ENCODE data around the gene GXYLT1.

Gene GXYLT1

DNA sequence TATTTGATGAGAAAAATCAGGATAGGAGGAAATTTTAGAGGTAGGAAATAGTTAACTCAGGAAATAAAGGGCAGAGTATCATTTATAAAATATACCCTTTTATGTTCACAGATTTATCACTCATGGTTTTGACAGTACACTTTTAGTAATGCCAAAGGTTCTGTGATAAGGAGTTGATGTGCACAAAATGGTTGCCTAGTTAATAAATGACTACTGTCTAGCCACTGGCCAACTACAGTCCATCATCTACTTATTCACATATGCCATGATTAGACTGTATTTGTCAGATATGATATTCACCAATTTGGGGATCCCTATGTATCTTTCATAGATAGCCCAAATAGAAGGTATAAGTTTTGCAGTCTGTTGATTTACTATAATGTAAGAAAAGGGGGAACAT lies 19.2 kb upstream of the GXYLT1 start:
- TF ChIP-seq FOXP2 (optimal IDR thresholded peaks at IDR 0.05; ENCODE audit: borderline replicate concordance, extremely low read depth, extremely low read length, insufficient read depth), result no peak
- TF ChIP-seq TAF1 (IDR thresholded peaks at IDR 0.05; ENCODE audit: borderline replicate concordance, insufficient read depth, low read length), result no peak
- TF ChIP-seq SIN3A (IDR thresholded peaks at IDR 0.05; ENCODE audit: borderline replicate concordance, insufficient read depth, low read length), result no peak
- no peak for TF ChIP-seq POLR2AphosphoS5 (IDR thresholded peaks at IDR 0.05; ENCODE audit: low read depth, low read length)
- TF ChIP-seq, protein P1, sequence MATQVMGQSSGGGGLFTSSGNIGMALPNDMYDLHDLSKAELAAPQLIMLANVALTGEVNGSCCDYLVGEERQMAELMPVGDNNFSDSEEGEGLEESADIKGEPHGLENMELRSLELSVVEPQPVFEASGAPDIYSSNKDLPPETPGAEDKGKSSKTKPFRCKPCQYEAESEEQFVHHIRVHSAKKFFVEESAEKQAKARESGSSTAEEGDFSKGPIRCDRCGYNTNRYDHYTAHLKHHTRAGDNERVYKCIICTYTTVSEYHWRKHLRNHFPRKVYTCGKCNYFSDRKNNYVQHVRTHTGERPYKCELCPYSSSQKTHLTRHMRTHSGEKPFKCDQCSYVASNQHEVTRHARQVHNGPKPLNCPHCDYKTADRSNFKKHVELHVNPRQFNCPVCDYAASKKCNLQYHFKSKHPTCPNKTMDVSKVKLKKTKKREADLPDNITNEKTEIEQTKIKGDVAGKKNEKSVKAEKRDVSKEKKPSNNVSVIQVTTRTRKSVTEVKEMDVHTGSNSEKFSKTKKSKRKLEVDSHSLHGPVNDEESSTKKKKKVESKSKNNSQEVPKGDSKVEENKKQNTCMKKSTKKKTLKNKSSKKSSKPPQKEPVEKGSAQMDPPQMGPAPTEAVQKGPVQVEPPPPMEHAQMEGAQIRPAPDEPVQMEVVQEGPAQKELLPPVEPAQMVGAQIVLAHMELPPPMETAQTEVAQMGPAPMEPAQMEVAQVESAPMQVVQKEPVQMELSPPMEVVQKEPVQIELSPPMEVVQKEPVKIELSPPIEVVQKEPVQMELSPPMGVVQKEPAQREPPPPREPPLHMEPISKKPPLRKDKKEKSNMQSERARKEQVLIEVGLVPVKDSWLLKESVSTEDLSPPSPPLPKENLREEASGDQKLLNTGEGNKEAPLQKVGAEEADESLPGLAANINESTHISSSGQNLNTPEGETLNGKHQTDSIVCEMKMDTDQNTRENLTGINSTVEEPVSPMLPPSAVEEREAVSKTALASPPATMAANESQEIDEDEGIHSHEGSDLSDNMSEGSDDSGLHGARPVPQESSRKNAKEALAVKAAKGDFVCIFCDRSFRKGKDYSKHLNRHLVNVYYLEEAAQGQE (IDR thresholded peaks at IDR 0.05; ENCODE audit: insufficient read depth in 1 of 2, low read depth in 2 of 2, low read length in 2 of 2), result no peak

DNA sequence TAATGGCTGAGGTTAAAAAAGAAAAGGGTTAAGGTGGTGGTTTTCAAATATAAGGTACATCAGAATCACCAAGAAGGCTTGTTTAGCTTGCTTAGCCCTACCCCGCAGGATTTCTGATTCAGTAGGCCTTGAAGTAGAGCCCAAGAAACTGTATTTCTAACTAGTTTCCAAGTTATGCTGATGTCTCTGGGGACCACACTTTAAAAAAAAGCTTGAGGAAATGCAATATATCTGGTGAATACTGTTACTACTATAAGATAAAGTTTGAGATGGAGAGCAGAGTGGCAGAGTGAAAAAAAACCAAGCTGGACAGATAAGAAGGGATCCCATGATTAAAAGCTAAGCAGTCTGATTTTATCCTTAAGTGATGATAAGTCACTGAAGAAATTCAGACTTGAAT lies 18.3 kb upstream of the GXYLT1 start:
- no peak for TF ChIP-seq POLR2AphosphoS5 (IDR thresholded peaks at IDR 0.05; ENCODE audit: low read depth, low read length)
- TF ChIP-seq, protein P1 (IDR thresholded peaks at IDR 0.05; ENCODE audit: insufficient read depth in 1 of 2, low read depth in 2 of 2, low read length in 2 of 2), result no peak
- no peak for TF ChIP-seq FOXP2 (optimal IDR thresholded peaks at IDR 0.05; ENCODE audit: borderline replicate concordance, extremely low read depth, extremely low read length, insufficient read depth)
- TF ChIP-seq SIN3A (IDR thresholded peaks at IDR 0.05; ENCODE audit: borderline replicate concordance, insufficient read depth, low read length), result no peak
- TF ChIP-seq TAF1 (IDR thresholded peaks at IDR 0.05; ENCODE audit: borderline replicate concordance, insufficient read depth, low read length), result no peak

DNA sequence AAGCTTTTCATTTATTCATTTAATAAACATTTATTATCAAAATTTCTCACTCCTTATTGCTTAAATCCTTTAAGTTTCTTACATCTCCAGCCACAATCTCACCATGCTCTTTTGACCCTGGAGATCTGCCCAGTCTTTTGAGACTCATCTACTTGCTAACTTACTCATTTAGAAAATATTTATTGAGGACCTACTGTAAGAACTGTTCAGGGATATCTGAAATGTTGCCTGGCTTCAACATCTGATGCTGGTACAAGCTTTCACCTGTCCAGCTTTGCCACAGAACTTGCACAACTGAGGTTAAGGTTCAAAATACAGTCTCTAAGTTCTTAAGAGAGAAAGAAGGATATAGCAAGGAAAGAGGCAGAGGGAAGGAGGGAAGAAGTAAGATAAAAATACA lies 17.5 kb upstream of the GXYLT1 start:
- TF ChIP-seq TAF1 (IDR thresholded peaks at IDR 0.05; ENCODE audit: borderline replicate concordance, insufficient read depth, low read length), result no peak
- no peak for TF ChIP-seq SIN3A (IDR thresholded peaks at IDR 0.05; ENCODE audit: borderline replicate concordance, insufficient read depth, low read length)
- TF ChIP-seq POLR2AphosphoS5 (IDR thresholded peaks at IDR 0.05; ENCODE audit: low read depth, low read length), result no peak
- TF ChIP-seq, protein P1 (IDR thresholded peaks at IDR 0.05; ENCODE audit: insufficient read depth in 1 of 2, low read depth in 2 of 2, low read length in 2 of 2), result no peak
- no peak for TF ChIP-seq FOXP2 (optimal IDR thresholded peaks at IDR 0.05; ENCODE audit: borderline replicate concordance, extremely low read depth, extremely low read length, insufficient read depth)

DNA sequence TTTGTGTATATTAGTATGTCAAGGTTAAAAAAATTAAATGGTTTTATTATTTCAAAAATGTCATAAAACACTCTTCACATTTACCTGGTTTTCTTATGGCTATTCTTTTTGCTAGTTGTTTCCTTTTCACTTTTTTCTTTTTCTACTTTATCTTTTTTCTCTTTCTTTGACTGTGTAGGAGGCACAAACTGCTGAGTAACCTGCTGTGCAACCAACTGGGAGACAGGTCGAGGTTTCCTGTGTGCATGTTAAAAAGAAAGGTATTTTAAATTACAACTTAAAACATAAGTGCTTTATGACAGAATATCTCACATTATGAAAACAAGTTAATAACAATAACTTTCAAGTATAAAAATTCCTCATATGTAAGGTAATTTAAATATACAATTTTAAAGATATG lies 16.9 kb upstream of the GXYLT1 start:
- TF ChIP-seq FOXP2 (optimal IDR thresholded peaks at IDR 0.05; ENCODE audit: borderline replicate concordance, extremely low read depth, extremely low read length, insufficient read depth), result no peak

DNA sequence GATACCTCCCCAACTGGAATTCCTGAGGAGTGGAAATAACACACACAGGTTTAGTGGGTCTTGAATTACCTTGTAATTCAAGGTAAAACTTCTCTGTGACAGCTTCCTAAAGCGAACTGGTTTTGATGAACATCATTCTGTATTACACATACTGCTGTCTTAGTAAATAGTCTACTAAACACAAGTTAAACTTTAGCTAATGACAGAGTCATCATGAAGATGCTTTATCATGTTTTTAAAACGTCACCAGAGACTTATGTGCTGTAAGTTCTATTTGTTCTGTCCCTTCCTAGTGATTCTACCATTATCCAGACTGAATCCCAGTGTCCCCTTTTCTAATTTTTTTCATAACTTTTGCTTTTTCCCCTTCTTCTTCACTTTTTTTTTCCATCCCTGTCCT lies 11.6 kb upstream of the GXYLT1 start:
- TF ChIP-seq, protein P1 (IDR thresholded peaks at IDR 0.05; ENCODE audit: insufficient read depth in 1 of 2, low read depth in 2 of 2, low read length in 2 of 2), result no peak
- no peak for TF ChIP-seq SIN3A (IDR thresholded peaks at IDR 0.05; ENCODE audit: borderline replicate concordance, insufficient read depth, low read length)
- no peak for TF ChIP-seq TAF1 (IDR thresholded peaks at IDR 0.05; ENCODE audit: borderline replicate concordance, insufficient read depth, low read length)
- no peak for TF ChIP-seq POLR2AphosphoS5 (IDR thresholded peaks at IDR 0.05; ENCODE audit: low read depth, low read length)
- TF ChIP-seq FOXP2 (optimal IDR thresholded peaks at IDR 0.05; ENCODE audit: borderline replicate concordance, extremely low read depth, extremely low read length, insufficient read depth), result no peak

All from PFSK-1 (cell line).